Adrenal gland (tissue), 12 donors: ENCODE measurements around the gene INHBE. TPM values are rescaled to one million over a fixed set of nuclear protein-coding genes. Genes with fewer than 3 reads are reported as not detected.

Experiments used
- DNase-seq, 7 donors: peaks; one replicate each; pipeline ENCODE4 v3.0.0-alpha.2; 2019 to 2020
- H3K27ac ChIP-seq, 5 donors: fragments of 200-600 bp; sonication (generic) in 4 of 5; 1 replicate in 3 of 5; 2 replicates in 2 of 5; pipeline versions ENCODE4 v1.5.1 to v1.8.0; 2016 to 2020; ENCODE audit warnings: mild to moderate bottlenecking in 1 of 5
- H3K27me3 ChIP-seq: fragments of 200-600 bp; 2 replicates; pipeline ENCODE4 v1.8.0; 2021
- H3K36me3 ChIP-seq, 2 donors: fragments of 200-600 bp; replicated peaks in 1 of 2; 1 replicate in 1 of 2; 2 replicates in 1 of 2; pipeline versions ENCODE4 v1.5.1 to v1.8.0; 2018 to 2022
- H3K4me1 ChIP-seq, 2 donors: fragments of 200-600 bp; replicated peaks in 1 of 2; 1 replicate in 1 of 2; 2 replicates in 1 of 2; pipeline versions ENCODE4 v1.5.1 to v1.8.0; 2018 to 2021
- H3K4me3 ChIP-seq, 4 donors: fragments of 200-600 bp; sonication (generic) in 3 of 4; one replicate each; pipeline ENCODE4 v1.5.1; 2016 to 2018
- H3K9me3 ChIP-seq, 3 donors: fragments of 200-600 bp; sonication (generic) in 1 of 3; replicated peaks in 1 of 3; 1 replicate in 2 of 3; 2 replicates in 1 of 3; pipeline versions ENCODE4 v1.5.1 to v1.8.0; 2016 to 2021
- POLR2A ChIP-seq, 2 donors: fragments of 450-650 bp; IDR thresholded peaks; one replicate each; pipeline ENCODE4 v1.6.1; 2017; ENCODE audit warnings: antibody characterized with exemption in 2 of 2, mild to moderate bottlenecking in 2 of 2, moderate library complexity in 1 of 2
- WGBS, 4 donors: extraction: QIAGEN DNeasy Blood & Tissue Kit in 2 of 4; methylation state at CpG; one replicate each; pipeline versions ENCODE4 v1.1.5 to v1.1.7; 2013 to 2017; 5-methylcytosine and 5-hydroxymethylcytosine counted together
- intact Hi-C, 2 donors: fragments of 100-400 bp; cut with DNase I; formaldehyde crosslinking; loops; one replicate each; pipeline versions ENCODE4 v1.14.1 to v1.15.0; 2022 to 2023
- polyA plus RNA-seq, 3 donors: library from polyadenylated mRNA; stranded (reverse); fragments of 200-250 nt in 2 of 3; fragments of 350-450 nt in 1 of 3; fragmentation: Illumina TruSeq in 1 of 3; extraction: RNeasy Lipid Tissue Mini Kit (QIAGEN cat#74804) in 1 of 3; gene quantifications; one replicate each; pipeline ENCODE4 v1.2.3, GENCODE V29; 2013 to 2014
- total RNA-seq, 9 donors: library from RNA; depleted of rRNA in 4 of 9; stranded (reverse); fragments of >200 nt in 4 of 9; fragments of 120-200 nt in 1 of 9; fragmentation: NEBNext Ultra II Directional in 1 of 9; extraction: Animal tissue kit (Norgen Biotek cat#: 25700) in 1 of 9; gene quantifications; one replicate each; pipeline versions ENCODE4 v1.1.0 to v1.2.4, GENCODE V29; 2013 to 2023
- TF ChIP-seq, protein P1 (sequence below), 6 experiments: fragments of 450-650 bp in 4 of 6; fragments of 200-600 bp in 2 of 6; sonication (generic) in 1 of 6; IDR thresholded peaks; 1 replicate in 5 of 6; 2 replicates in 1 of 6; pipeline versions ENCODE4 v1.5.1 to v1.8.0; 2016 to 2021; ENCODE audit warnings: antibody characterized with exemption in 6 of 6, mild to moderate bottlenecking in 2 of 6, moderate library complexity in 1 of 6
- donor health status: healthy with polysubstance abuse.
- donor health status: Bipolar disorder and iron deficiency.
- donor health status: DM: yes; HTN: yes; CAD: no.
- donor health status: DM: no; HTN: no; CAD: no.
- donor health status: DM: no; HTN: no; CAD: no.
- donor health status: DM: yes; HTN: yes; CAD: no.

Gene INHBE
- total and polyA plus RNA-seq, 12 donors, result 0.11 TPM; not detected in 11

DNA sequence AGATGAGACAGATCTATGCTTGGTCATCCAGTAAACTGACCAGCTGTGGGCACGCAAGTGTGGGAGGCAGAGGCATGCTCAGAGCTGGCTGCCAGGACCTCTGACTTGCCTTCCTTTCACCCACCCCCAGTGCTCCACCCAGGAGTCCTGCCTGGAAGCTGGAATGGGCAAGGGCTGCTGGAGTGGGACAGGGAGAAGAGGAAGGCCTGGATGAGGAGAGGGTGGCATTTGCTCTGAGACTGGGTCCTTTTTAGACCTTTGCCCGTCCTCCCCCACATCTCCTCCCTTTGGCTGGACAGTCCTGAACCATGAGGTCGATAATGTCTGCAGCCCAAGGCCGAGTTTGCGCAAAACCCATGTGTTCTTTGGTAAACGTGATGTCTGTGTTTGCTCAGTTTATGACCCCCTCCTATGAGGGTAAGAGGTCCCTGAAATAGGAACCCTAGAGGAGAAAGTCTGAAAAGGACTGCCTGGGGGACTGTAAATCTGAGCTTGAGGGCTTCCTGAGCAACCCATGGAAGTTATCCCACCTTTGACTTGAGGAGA, 3.8 kb upstream of the INHBE start:
- Histone ChIP-seq H3K36me3 (no peaks in the 10 kb centered on the region), H3K9me3 (no peaks in the 10 kb centered on the region), H3K27ac (no peak overlapping the region), H3K27me3 (no peaks in the 10 kb centered on the region), H3K4me1 (no peaks in the 10 kb centered on the region), H3K4me3 (no peak overlapping the region)
- 61 to 78% (median 68%) methylated on average over 6 of the region's 6 CpGs for WGBS, 4 donors
- no peak for DNase-seq
- intact Hi-C loops, result loop anchor here (5.0 kb wide), 3 partner anchors 144 to 239 kb away; no protein-coding TSS in a partner anchor
- no peak for TF ChIP-seq POLR2A (IDR thresholded peaks at IDR 0.05)
- TF ChIP-seq, protein P1, sequence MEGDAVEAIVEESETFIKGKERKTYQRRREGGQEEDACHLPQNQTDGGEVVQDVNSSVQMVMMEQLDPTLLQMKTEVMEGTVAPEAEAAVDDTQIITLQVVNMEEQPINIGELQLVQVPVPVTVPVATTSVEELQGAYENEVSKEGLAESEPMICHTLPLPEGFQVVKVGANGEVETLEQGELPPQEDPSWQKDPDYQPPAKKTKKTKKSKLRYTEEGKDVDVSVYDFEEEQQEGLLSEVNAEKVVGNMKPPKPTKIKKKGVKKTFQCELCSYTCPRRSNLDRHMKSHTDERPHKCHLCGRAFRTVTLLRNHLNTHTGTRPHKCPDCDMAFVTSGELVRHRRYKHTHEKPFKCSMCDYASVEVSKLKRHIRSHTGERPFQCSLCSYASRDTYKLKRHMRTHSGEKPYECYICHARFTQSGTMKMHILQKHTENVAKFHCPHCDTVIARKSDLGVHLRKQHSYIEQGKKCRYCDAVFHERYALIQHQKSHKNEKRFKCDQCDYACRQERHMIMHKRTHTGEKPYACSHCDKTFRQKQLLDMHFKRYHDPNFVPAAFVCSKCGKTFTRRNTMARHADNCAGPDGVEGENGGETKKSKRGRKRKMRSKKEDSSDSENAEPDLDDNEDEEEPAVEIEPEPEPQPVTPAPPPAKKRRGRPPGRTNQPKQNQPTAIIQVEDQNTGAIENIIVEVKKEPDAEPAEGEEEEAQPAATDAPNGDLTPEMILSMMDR (IDR thresholded peaks at IDR 0.05), result no peak

GRCh38 chr12:57452181-57452936, 2.7 kb upstream of the INHBE start:
- DNase-seq, result peak in 1 of 7 donors; percentile 65

GRCh38 chr12:57452937-57453509, 2.1 kb upstream of the INHBE start:
- Histone ChIP-seq H3K4me3 (no peak overlapping the region), H3K27ac (no peak overlapping the region), H3K27me3 (no peaks in the 10 kb centered on the region), H3K4me1 (no peaks in the 10 kb centered on the region), H3K36me3 (no peaks in the 10 kb centered on the region), H3K9me3 (no peaks in the 10 kb centered on the region)
- DNase-seq, result peak; percentile 75 to 93 (median 84)
- WGBS, 4 donors, result 7 to 36% (median 16%) methylated on average over 4 to 7 of the region's 7 CpGs
- no peak for TF ChIP-seq POLR2A (IDR thresholded peaks at IDR 0.05)
- TF ChIP-seq, protein P1 (IDR thresholded peaks at IDR 0.05), result peak; percentile 83 to 96 (median 92)
- intact Hi-C loops, result loop anchor here (2.0 to 5.0 kb wide), 4 partner anchors 146 to 241 kb away; no protein-coding TSS in a partner anchor

More at GRCh38 chr12:57452181-57452936, 2.7 kb upstream of the INHBE start:
- TF ChIP-seq, protein P1 (IDR thresholded peaks at IDR 0.05), result no peak
- TF ChIP-seq POLR2A (IDR thresholded peaks at IDR 0.05), result no peak
- Histone ChIP-seq H3K4me3 (no peak overlapping the region), H3K36me3 (no peaks in the 10 kb centered on the region), H3K27ac (no peak overlapping the region), H3K9me3 (no peaks in the 10 kb centered on the region), H3K27me3 (no peaks in the 10 kb centered on the region), H3K4me1 (no peaks in the 10 kb centered on the region)
- 9 to 22% (median 21%) methylated on average over 7 to 9 of the region's 9 CpGs for WGBS, 4 donors
- intact Hi-C loops, result loop anchor here (2.0 to 5.0 kb wide), 4 partner anchors 145 to 240 kb away; no protein-coding TSS in a partner anchor

GRCh38 chr12:57454213-57454565, 918 bp upstream of the INHBE start:
- DNase-seq, result no peak
- H3K27ac ChIP-seq, result no peak overlapping the region
- intact Hi-C loops, result loop anchor here (5.0 kb wide), 3 partner anchors 147 to 242 kb away; no protein-coding TSS in a partner anchor
- WGBS, 4 donors, result 79 to 95% (median 86%) methylated on average over 2 of the region's 2 CpGs
- no peaks in the 10 kb centered on the region for H3K27me3 ChIP-seq
- no peaks in the 10 kb centered on the region for H3K36me3 ChIP-seq
- H3K4me1 ChIP-seq, result peaks cover 0 to 7% of the 10 kb centered on the region in 2 donors
- TF ChIP-seq POLR2A (IDR thresholded peaks at IDR 0.05), result no peak
- TF ChIP-seq, protein P1 (IDR thresholded peaks at IDR 0.05), result no peak
- no peaks in the 10 kb centered on the region for H3K9me3 ChIP-seq
- H3K4me3 ChIP-seq, result no peak overlapping the region
